ENCODE results near the gene AOAH.

The AOAH gene

GRCh38 chr7:36723951-36724664 lies at the start of gene AOAH:
AOAH (minus strand) TSS chr7:36724494; CDS start chr7:36724148, 346 bp downstream.
- no peak for DNase-seq (ENCODE audit: low read depth)

GRCh38 chr7:36766451-36766850 lies 42.2 kb upstream of the AOAH start:
- no peak for DNase-seq (ENCODE audit: low read depth)

GRCh38 chr7:36765605-36766004 lies 41.3 kb upstream of the AOAH start:
- no peak for DNase-seq (ENCODE audit: low read depth)

- no peak for DNase-seq (ENCODE audit: low read depth)
Observed at GRCh38 chr7:36764929-36765328, 40.6 kb upstream of the AOAH start.

GRCh38 chr7:36763132-36763816 lies 39.0 kb upstream of the AOAH start:
- DNase-seq (ENCODE audit: low read depth), result no peak

GRCh38 chr7:36762394-36762793 lies 38.1 kb upstream of the AOAH start:
- no peak for DNase-seq (ENCODE audit: low read depth)

GRCh38 chr7:36761835-36762234 lies 37.5 kb upstream of the AOAH start:
- DNase-seq (ENCODE audit: low read depth), result no peak

- no peak for DNase-seq (ENCODE audit: low read depth)
Observed at GRCh38 chr7:36760856-36761762, 36.8 kb upstream of the AOAH start.

- no peak for DNase-seq (ENCODE audit: low read depth)
Observed at GRCh38 chr7:36758879-36759278, 34.6 kb upstream of the AOAH start.

- no peak for DNase-seq (ENCODE audit: low read depth)
Observed at GRCh38 chr7:36755484-36755883, 31.2 kb upstream of the AOAH start.

- no peak for DNase-seq (ENCODE audit: low read depth)
Observed at GRCh38 chr7:36752026-36752711, 27.9 kb upstream of the AOAH start.

GRCh38 chr7:36750451-36750850 lies 26.2 kb upstream of the AOAH start:
- DNase-seq (ENCODE audit: low read depth), result no peak

- DNase-seq (ENCODE audit: low read depth), result no peak
Observed at GRCh38 chr7:36749282-36749960, 25.1 kb upstream of the AOAH start.

GRCh38 chr7:36748017-36748487 lies 23.8 kb upstream of the AOAH start:
- no peak for DNase-seq (ENCODE audit: low read depth)

GRCh38 chr7:36747280-36748016 lies 23.2 kb upstream of the AOAH start:
- no peak for DNase-seq (ENCODE audit: low read depth)

- DNase-seq (ENCODE audit: low read depth), result no peak
Observed at GRCh38 chr7:36746347-36746746, 22.1 kb upstream of the AOAH start.

GRCh38 chr7:36742911-36743775 lies 18.8 kb upstream of the AOAH start:
- no peak for DNase-seq (ENCODE audit: low read depth)

- no peak for DNase-seq (ENCODE audit: low read depth)
Observed at GRCh38 chr7:36741866-36742265, 17.6 kb upstream of the AOAH start.

- DNase-seq (ENCODE audit: low read depth), result no peak
Observed at GRCh38 chr7:36739351-36739750, 15.1 kb upstream of the AOAH start.

GRCh38 chr7:36736899-36737211 lies 12.6 kb upstream of the AOAH start:
- DNase-seq (ENCODE audit: low read depth), result no peak
